GM12878 (cell line): ENCODE measurements around the gene CATSPER4. TPM values are rescaled to one million over a fixed set of nuclear protein-coding genes. Genes with fewer than 3 reads are reported as not detected.

ENCODE experiments used
- ATAC-seq: fragments of 200-7000 bp; cut with Tn5 transposase; 3 replicates; pipeline ENCODE4 v1.9.1; 2020; ENCODE audit warnings: mild to moderate bottlenecking, moderate library complexity
- BruUV-seq: library from RNA; stranded (reverse); fragments of 400-500 nt; replicated peaks from 2 replicates; lab custom pipeline; 2021; lab: Mats Ljungman, UMichigan
- CTCF ChIA-PET: fragments of 300-600 bp; sonication (Branson Sonifier 250); formaldehyde crosslinking; extraction: SDS; loops from one replicate; lab custom pipeline; 2021; ENCODE audit warnings: inconsistent platforms; lab: Yijun Ruan, JAX
- POLR2A ChIA-PET: fragments of 350-600 bp; formaldehyde crosslinking; extraction: SDS; loops from one replicate; lab custom pipeline; 2021; ENCODE audit warnings: inconsistent platforms; lab: Charles Lee
- RAD21 ChIA-PET: fragments of 300-600 bp; sonication (Branson Sonifier 250); formaldehyde crosslinking; loops from one replicate; lab custom pipeline; 2023; ENCODE audit warnings: antibody characterized with exemption; ENCODE audit not compliant: unreplicated experiment; lab: Charles Lee
- SMC1A ChIA-PET: fragments of 300-600 bp; sonication (Branson Sonifier 250); formaldehyde crosslinking; loops from one replicate; lab custom pipeline; 2023; ENCODE audit not compliant: unreplicated experiment, uncharacterized antibody; lab: Charles Lee
- DNase-seq: peaks from one replicate; pipeline ENCODE4 v3.0.0-alpha.2; 2011; ENCODE audit warnings: low read depth, low spot score
- FAIRE-seq: peaks from 3 replicates; lab custom pipeline; 2011; peaks lifted over from hg19 to GRCh38; lab: Jason Lieb, UNC
- H2AFZ ChIP-seq: 2 replicates; pipeline ENCODE4 v1.6.0; 2011; ENCODE audit warnings: low read depth, low read length, control low read depth; ENCODE audit not compliant: control insufficient read depth
- H3K27ac ChIP-seq: 2 replicates; pipeline ENCODE4 v1.5.1; 2011; ENCODE audit warnings: control low read depth; ENCODE audit not compliant: control insufficient read depth, insufficient read depth
- H3K27me3 ChIP-seq, 2 experiments: replicated peaks in 1 of 2; 2 replicates each; pipeline versions ENCODE4 v1.6.0 to v1.6.1; 2011; ENCODE audit warnings: low read length in 1 of 2; ENCODE audit not compliant: control insufficient read depth in 2 of 2, insufficient read depth in 2 of 2
- H3K36me3 ChIP-seq, 2 experiments: 2 replicates each; pipeline ENCODE4 v1.5.1; 2011; ENCODE audit warnings: low read length in 1 of 2; ENCODE audit not compliant: control insufficient read depth in 2 of 2, insufficient read depth in 2 of 2
- H3K4me1 ChIP-seq: 2 replicates; pipeline ENCODE4 v1.6.1; 2011; ENCODE audit warnings: mild to moderate bottlenecking, low read length, moderate library complexity, mixed read lengths; ENCODE audit not compliant: control insufficient read depth, insufficient read depth
- H3K4me2 ChIP-seq: 2 replicates; pipeline ENCODE4 v1.6.0; 2011; ENCODE audit warnings: control low read depth; ENCODE audit not compliant: control insufficient read depth, insufficient read depth
- H3K4me3 ChIP-seq: fragments of 200-600 bp; sonication (generic); 2 replicates; pipeline ENCODE4 v1.5.1; 2016
- H3K79me2 ChIP-seq: 2 replicates; pipeline ENCODE4 v1.6.0; 2011; ENCODE audit warnings: low read length; ENCODE audit not compliant: control insufficient read depth, insufficient read depth
- H3K9ac ChIP-seq: 2 replicates; pipeline ENCODE4 v1.8.0; 2011; ENCODE audit warnings: low read length, control low read depth, mixed read lengths; ENCODE audit not compliant: control insufficient read depth, insufficient read depth
- H3K9me3 ChIP-seq: replicated peaks from 3 replicates; pipeline ENCODE4 v1.5.1; 2011; ENCODE audit warnings: mild to moderate bottlenecking, low read length; ENCODE audit not compliant: control insufficient read depth, insufficient read depth
- H4K20me1 ChIP-seq: 2 replicates; pipeline ENCODE4 v1.6.0; 2011; ENCODE audit not compliant: control insufficient read depth, insufficient read depth
- ASH2L ChIP-seq: fragments of 300-600, 200-600 bp; sonication (generic); IDR thresholded peaks from 2 replicates; pipeline ENCODE4 v1.6.1; 2017; ENCODE audit warnings: low read depth, mild to moderate bottlenecking, borderline replicate concordance
- BCL3 ChIP-seq: IDR thresholded peaks from 2 replicates; pipeline ENCODE4 v1.6.1; 2011; ENCODE audit warnings: borderline replicate concordance, low read depth, mild to moderate bottlenecking, moderate library complexity, low read length; ENCODE audit not compliant: insufficient read depth, poor library complexity, severe bottlenecking
- FOXK2 ChIP-seq: fragments of 450-650 bp; IDR thresholded peaks from 2 replicates; pipeline ENCODE4 v1.6.1; 2017; ENCODE audit warnings: mild to moderate bottlenecking, moderate library complexity
- GATAD2B ChIP-seq: fragments of 450-650 bp; conservative IDR thresholded peaks from 2 replicates; pipeline ENCODE4 v1.6.1; 2017; ENCODE audit warnings: low read depth, mild to moderate bottlenecking, moderate library complexity
- MEF2A ChIP-seq: IDR thresholded peaks from 2 replicates; pipeline ENCODE4 v1.6.1; 2011; ENCODE audit warnings: low read depth, mild to moderate bottlenecking, low read length, moderate library complexity; ENCODE audit not compliant: insufficient read depth
- NR2C1 ChIP-seq: fragments of 450-650 bp; IDR thresholded peaks from 2 replicates; pipeline ENCODE4 v1.6.1; 2017; ENCODE audit warnings: antibody characterized with exemption, mild to moderate bottlenecking, moderate library complexity
- PAX5 ChIP-seq: IDR thresholded peaks from 2 replicates; pipeline ENCODE4 v1.6.1; 2011; ENCODE audit warnings: low read depth, low read length, borderline replicate concordance
- POLR2AphosphoS2 ChIP-seq: IDR thresholded peaks from 2 replicates; pipeline ENCODE4 v1.6.1; 2011; ENCODE audit warnings: low read depth, mild to moderate bottlenecking, low read length, improper control_type of control experiment, moderate library complexity
- RUNX3 ChIP-seq: IDR thresholded peaks from 2 replicates; pipeline ENCODE4 v1.6.1; 2012; ENCODE audit warnings: low read length, inconsistent platforms
- STAT3 ChIP-seq: IDR thresholded peaks from 2 replicates; pipeline ENCODE4 v1.6.1; 2011; ENCODE audit warnings: low read depth, low read length, improper control_type of control experiment
- YBX1 ChIP-seq: fragments of 450-650 bp; IDR thresholded peaks from 2 replicates; pipeline ENCODE4 v1.6.1; 2016; ENCODE audit warnings: antibody characterized with exemption
- ZBTB33 ChIP-seq: fragments of 450-650 bp; IDR thresholded peaks from 2 replicates; pipeline ENCODE4 v1.6.1; 2017; ENCODE audit warnings: mild to moderate bottlenecking
- ZNF24 ChIP-seq: fragments of 450-650 bp; IDR thresholded peaks from 2 replicates; pipeline ENCODE4 v1.6.1; 2017; ENCODE audit warnings: antibody characterized with exemption, mild to moderate bottlenecking
- ZSCAN29 ChIP-seq: fragments of 450-650 bp; IDR thresholded peaks from 2 replicates; pipeline ENCODE4 v1.6.1; 2017; ENCODE audit warnings: mild to moderate bottlenecking, moderate library complexity
- WGBS: methylation state at CpG from one replicate; pipeline ENCODE4 v1.1.6; 2016; ENCODE audit warnings: low lambda C conversion rate; ENCODE audit not compliant: insufficient replicate concordance, insufficient coverage; ENCODE audit errors: missing lambda C conversion rate; 5-methylcytosine and 5-hydroxymethylcytosine counted together
- in situ Hi-C: fragments of 300-500 bp; cut with MboI; formaldehyde crosslinking; loops from 9 replicates; pipeline ENCODE4 v1.14.3; 2018; ENCODE audit warnings: mixed read lengths
- intact Hi-C: fragments of 100-400 bp; cut with micrococcal nuclease; formaldehyde crosslinking; loops from one replicate; pipeline ENCODE4 v1.14.2; 2022; ENCODE audit not compliant: unreplicated experiment
- polyA plus RNA-seq, 11 experiments: library from polyadenylated mRNA; depleted of rRNA in 4 of 11; unstranded in 6 of 11; stranded (reverse) in 5 of 11; fragments of >200 nt; fragmentation: Nextera tagmentation in 4 of 11; fragmentation: Illumina TruSeq in 1 of 11; extraction: Ambion mirVana in 4 of 11; extraction: Trizol in 1 of 11; gene quantifications; 1 replicate in 1 of 11; 2 replicates in 10 of 11; pipeline versions ENCODE4 v1.2.1 to v1.2.3, GENCODE V29; 2011 to 2016; ENCODE audit warnings: inconsistent platforms in 2 of 11, missing spikeins in 2 of 11, low read depth in 1 of 11
- total RNA-seq, 4 experiments: library from RNA; depleted of rRNA in 3 of 4; stranded (reverse); fragments of >200 nt in 3 of 4; fragmentation: Illumina TruSeq in 1 of 4; extraction: Trizol in 1 of 4; gene quantifications; 2 replicates each; pipeline versions ENCODE4 v1.2.1 to v1.2.3, GENCODE V29; 2013 to 2021
- TF ChIP-seq, protein P1 (sequence below): fragments of 450-650 bp; IDR thresholded peaks from 2 replicates; pipeline ENCODE4 v1.6.1; 2016; ENCODE audit warnings: mild to moderate bottlenecking

The CATSPER4 gene
- total and polyA plus RNA-seq, 10 of the 15 experiments (the other 5 are each of a cell fraction or from before 2014, with no cell fraction given) = 0.13 TPM; not detected in 9

DNA sequence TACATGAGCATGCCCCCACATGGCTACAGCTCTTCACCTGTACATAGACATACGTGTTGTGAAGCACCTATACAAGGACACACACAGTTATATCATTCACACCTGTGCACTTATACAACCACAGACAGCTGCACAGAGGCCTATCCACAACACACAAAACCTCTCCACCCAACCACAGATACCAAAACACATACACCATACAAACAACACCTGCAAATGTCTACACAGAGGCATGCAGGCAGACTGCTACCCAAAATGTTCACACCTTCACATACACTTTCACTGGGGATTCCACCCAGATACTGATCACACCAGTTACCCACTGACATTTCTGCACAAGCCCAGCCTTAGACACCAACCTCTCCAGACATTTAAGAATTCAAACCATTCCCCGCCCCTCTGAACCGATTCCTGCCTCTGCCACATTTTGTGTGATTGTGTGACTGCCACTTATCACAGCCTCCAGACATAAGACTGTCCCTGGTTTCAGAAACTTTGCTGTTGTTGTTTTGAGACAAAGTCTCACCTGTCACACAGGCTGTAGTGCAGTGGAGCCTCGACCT lies 23.6 kb upstream of the CATSPER4 start (continued):
- TF ChIP-seq, protein P1, sequence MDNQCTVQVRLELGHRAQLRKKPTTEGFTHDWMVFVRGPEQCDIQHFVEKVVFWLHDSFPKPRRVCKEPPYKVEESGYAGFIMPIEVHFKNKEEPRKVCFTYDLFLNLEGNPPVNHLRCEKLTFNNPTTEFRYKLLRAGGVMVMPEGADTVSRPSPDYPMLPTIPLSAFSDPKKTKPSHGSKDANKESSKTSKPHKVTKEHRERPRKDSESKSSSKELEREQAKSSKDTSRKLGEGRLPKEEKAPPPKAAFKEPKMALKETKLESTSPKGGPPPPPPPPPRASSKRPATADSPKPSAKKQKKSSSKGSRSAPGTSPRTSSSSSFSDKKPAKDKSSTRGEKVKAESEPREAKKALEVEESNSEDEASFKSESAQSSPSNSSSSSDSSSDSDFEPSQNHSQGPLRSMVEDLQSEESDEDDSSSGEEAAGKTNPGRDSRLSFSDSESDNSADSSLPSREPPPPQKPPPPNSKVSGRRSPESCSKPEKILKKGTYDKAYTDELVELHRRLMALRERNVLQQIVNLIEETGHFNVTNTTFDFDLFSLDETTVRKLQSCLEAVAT = peak; percentile 46; the same call in 1 of the 2 replicates
- TF ChIP-seq RUNX3 = 0 out of 2 replicates have a peak, but pooled peaks have one; percentile 13
- TF ChIP-seq ZNF24 = no peak
- TF ChIP-seq NR2C1 = no peak
- 0 out of 2 replicates have a peak, but pooled peaks have one; percentile 12 for TF ChIP-seq FOXK2

DNA sequence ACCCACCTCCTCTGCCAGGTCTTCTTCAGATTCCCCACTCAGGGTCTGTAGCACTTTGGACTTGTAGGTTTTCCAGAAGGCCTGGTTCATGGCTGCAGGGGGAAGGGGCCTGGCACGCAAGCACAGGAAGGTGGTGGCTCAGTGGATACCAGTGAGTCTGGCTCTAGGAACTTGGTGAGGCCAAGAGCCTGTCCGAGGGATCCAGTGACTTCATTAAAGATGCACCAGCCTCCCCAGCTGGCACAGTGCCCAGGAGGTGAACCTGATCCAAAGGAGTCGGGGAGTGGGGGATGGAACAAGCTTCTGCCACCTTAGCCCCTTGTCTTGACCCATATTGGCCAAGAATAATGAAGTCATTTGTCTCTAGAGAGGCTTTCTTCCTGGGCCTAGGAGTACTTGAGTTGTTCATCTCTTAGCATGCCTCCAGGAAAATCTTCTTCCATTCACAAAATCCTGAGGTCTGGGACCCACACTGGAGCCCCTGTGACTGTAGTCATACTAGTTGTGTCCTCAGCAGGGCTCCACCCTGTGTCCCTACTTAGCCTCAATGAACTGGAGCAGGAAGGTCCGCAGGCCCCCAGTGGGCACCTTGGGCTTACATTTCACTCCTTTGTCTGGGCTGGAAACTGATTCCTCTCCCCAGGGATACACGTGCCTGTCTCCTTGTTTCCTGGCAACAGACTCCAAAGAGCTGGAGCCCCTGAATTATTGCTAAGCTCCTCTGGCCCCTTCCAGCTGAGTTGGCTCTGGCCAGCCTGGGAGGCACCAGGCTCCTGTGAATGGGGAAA lies 21.8 kb upstream of the CATSPER4 start, which contains the start of gene C1orf232:
TSS of gene C1orf232 (minus strand) at position 554 of the 788 bp plus-strand sequence. CDS start at position 90, 464 bp downstream.
- SMC1A ChIA-PET = interaction anchor here (1.7 kb wide), 1 partner anchor 153 kb away, joined by 8 read pairs; no protein-coding TSS in a partner anchor
- Histone ChIP-seq H3K4me1 (peaks cover 12% of the 10 kb centered on the region), H3K9ac (peak within 1 kb of the TSS; percentile 90), H3K27me3 (peaks cover 0 to 3% of the 10 kb centered on the region in 2 experiments; a peak in 3 of 4 replicates), H4K20me1 (no peaks in the 10 kb centered on the region), H3K27ac (peak within 1 kb of the TSS; percentile 79), H2AFZ (peak within 1 kb of the TSS; percentile 72), H3K9me3 (no peaks in the 10 kb centered on the region; the same call in 2 of the 3 replicates), H3K4me3 (peak within 1 kb of the TSS; percentile 97), H3K36me3 (no peaks in the 10 kb centered on the region; a peak in 1 of 4 replicates), H3K79me2 (peaks cover 12% of the 10 kb centered on the region), H3K4me2 (peak within 1 kb of the TSS; percentile 93)
- in situ Hi-C loops (no loop called here), intact Hi-C loops (loop anchor here (1.0 to 10.0 kb wide), 3 partner anchors 66 to 226 kb away; partner anchors contain the start of gene CEP85)
- DNase-seq = no peak
- BruUV-seq = no TSS peak
- ATAC-seq = no peak
- CTCF ChIA-PET = interaction anchor here (1.3 to 5.8 kb wide), 9 partner anchors 11 to 249 kb away, joined by 3 to 110 read pairs (median 5); partner anchors contain the start of gene CEP85
- WGBS = 53% methylated on average over 5 of the region's 5 CpGs
- no peak for FAIRE-seq
- RAD21 ChIA-PET = interaction anchor here (0.6 to 1.0 kb wide), 3 partner anchors 65 to 273 kb away, joined by 3 to 5 read pairs (median 3); partner anchors contain the start of gene CEP85
- POLR2A ChIA-PET = interaction anchor here (2.0 kb wide), 1 partner anchor 66 kb away, joined by 11 read pairs; the partner anchor contains the start of gene CEP85
- TF ChIP-seq ZBTB33 (no peak), MEF2A (no peak), ZSCAN29 (no peak), BCL3 (no peak), YBX1 (no peak), PAX5 (no peak), POLR2AphosphoS2 (no peak), GATAD2B (no peak), ASH2L (no peak), STAT3 (no peak)
